AML-193 (cell line): ENCODE measurements around the gene UNC119B.

ENCODE experiments used
- DNase-seq, 2 experiments: peaks; one replicate each; lab custom pipeline; 2025; lab: John Stamatoyannopoulos, UW

Gene UNC119B

GRCh38 chr12:120739821-120740613 lies 29.8 kb downstream of the UNC119B start:
- no peak for DNase-seq

- DNase-seq, result no peak
These were observed 30.6 kb downstream of the UNC119B start for GRCh38 chr12:120740871-120741270.

DNA sequence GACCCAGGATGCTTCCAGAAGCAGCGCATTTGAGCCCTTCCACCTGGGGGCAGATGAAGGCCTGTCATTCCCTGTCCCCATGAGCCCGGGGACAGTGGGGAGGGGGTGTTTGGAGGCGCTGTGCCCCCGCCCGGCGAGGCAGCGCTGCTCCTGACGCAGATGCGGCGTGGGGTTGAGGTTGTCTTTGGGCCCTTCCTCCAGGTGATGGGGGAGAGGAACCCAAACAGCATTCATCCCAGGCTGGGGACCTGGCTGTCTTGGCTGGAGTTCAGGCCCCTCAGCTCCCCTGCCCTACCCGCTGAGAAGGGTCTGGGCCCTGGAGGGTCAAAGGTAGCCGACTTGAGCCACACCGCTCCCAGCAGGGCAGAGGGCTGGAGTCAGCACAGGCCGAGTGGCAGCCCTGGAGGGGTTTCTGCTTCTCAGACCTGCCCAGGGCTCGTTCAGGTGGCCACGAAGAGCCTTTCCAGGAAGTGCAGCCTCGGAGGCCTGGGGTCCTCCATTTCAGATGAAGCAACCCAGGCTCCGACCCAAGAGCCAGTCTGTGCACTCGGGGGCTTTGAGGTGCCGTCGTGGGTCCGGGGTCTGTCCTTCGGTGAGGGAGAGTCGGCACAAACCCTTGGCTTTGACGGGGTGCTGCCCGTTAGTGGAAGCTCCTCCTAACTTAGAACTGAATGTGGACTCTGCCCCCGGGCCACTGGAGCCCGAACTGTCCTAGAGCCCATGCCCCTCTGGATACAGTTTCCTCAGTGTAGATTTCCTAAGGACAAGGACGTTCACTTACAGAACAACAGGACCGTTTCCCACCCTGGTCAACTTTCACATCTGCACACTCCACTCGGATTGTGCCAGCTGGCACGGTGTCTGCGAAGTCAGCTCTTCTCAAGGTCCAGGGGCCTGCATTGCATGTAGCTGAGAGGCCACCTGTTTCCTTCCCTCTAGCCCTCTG lies 31.5 kb downstream of the UNC119B start:
- DNase-seq, result no peak

DNA sequence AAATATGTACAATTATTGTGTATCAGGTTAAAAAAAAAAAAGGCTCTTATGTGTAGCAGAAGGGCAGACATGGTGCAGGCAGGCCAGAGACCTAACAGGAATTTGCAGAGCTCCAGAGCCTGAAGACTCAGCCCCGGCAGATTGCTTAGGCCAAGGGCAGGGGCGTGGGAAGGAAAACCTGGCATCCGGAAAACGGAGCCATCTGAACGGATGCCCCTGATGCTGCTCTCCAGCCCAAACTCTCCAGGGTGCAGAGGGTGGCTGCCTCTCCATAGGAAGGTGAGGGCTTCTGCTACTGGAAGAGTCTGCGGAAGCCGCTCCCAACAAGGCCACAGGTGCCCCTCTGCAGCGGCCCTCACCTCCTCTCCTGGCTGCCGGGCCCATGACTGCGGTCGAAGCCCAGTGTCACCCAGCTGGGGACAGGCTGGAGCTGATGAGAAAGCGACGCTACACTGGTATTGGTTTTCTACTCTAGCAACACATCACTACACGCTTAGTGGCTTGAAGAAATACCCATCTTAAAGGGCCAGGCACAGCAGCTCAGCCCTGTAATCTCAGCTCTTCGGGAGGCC lies 34.8 kb downstream of the UNC119B start:
- DNase-seq, result no peak

- no peak for DNase-seq
These were observed 38.0 kb downstream of the UNC119B start for GRCh38 chr12:120748242-120748641.

- DNase-seq, result no peak
These were observed 39.0 kb downstream of the UNC119B start for GRCh38 chr12:120749256-120749655.

GRCh38 chr12:120750806-120751205 lies 40.5 kb downstream of the UNC119B start:
- no peak for DNase-seq

DNA sequence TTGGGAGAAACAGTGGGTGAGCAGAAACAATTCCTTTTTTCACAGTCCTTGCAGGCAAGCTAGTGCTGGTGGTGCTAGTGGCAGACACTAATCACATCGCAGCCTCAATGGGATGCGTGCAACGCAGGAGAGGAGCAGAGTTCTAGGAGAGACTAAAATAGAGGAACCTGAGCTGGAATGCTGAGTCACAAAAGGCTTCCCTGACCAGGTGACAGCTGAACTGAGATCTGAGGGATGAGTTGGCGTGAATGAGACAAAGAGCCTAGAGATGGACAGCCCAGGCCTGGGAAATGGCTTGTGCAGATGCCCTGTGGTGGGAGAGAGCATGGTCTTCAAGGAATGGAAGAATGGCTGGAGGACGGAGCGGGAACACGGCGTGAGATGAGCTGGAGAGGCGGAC lies 41.1 kb downstream of the UNC119B start:
- no peak for DNase-seq

DNA sequence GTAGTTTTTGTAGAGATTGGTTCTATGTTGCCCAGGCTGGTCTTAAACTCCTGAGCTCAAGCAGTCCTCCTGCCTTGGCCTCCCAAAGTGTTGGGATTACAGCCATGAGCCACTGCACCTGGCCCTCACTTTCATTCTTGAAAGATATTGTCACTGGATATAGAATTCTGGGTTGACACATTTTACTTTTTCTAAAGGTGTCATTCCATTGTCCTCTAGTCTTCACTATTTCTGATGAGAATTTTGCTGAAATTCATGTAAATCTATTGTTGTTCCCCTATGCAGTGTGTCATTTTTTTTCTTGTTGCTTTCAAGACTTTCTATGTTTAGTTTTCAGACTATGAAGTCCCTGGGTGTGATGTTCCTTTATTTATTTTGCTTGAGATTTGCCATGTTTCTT lies 44.5 kb downstream of the UNC119B start:
- DNase-seq, result no peak

DNA sequence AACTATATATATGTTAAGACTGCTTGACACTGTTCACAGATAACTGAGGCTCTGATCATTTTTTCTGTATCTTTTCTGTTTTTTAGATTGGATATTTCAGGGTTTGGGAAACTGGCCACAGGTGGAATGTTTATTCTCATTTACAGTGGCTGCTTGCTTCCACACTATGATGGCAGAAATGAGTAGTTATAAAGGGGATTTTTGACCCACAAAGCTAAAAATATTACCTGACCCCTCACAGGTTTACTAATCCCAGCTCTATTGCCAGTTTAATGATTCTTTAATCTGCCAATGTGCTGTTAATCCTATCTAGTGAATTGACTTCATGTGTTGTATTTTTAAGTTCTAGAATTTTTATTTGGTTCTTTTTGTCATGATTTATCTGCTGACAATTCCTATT lies 45.0 kb downstream of the UNC119B start:
- no peak for DNase-seq

GRCh38 chr12:120757226-120757742 lies 47.0 kb downstream of the UNC119B start:
- DNase-seq, result no peak

GRCh38 chr12:120757949-120758348 lies 47.7 kb downstream of the UNC119B start:
- no peak for DNase-seq

- DNase-seq, result no peak
These were observed 48.7 kb downstream of the UNC119B start for GRCh38 chr12:120758798-120759590.

GRCh38 chr12:120759591-120760348 lies 49.5 kb downstream of the UNC119B start:
- no peak for DNase-seq

- DNase-seq, result no peak
These were observed 50.3 kb downstream of the UNC119B start for GRCh38 chr12:120760349-120761254.

- no peak for DNase-seq
These were observed 51.3 kb downstream of the UNC119B start for GRCh38 chr12:120761519-120761934.

DNA sequence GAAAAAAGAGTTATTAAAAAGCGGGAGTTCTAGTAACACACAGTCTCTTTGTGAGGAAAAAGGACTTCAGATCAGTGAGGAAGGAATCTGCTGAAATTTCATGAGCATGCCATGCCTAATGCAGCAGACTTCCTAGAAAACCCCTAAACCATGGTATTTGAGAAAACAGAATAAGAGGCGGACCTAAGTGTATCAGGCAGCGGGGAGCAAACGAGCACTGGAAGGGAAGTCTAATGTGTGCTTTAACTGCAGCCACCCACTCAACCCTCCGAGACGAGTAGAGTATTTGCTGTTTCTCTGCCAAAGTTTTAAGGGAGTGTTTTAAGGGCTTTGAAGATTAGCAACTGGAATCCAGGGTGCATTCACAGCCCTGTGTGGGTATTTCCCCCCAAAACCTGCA lies 51.8 kb downstream of the UNC119B start:
- DNase-seq, result no peak

DNA sequence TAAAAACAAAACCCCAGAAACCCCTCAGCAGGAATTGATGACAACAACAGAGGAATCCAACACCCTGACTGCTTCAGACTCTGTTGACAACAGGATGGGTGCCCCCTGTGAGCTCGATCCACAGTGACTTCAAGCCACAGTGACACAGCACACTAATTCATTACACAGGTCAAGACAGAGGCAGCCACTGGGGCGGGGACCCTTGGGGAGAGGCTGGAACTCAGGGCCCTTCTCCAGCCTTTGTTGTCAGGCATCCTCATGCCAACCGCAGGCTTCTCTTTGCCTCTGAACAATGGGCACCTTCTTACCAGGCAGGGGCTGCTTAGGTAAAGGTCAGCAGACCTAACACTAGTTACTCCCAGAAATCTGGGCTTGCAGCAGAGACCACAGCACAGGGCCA lies 53.0 kb downstream of the UNC119B start:
- DNase-seq, result no peak

GRCh38 chr12:120764816-120765215 lies 54.6 kb downstream of the UNC119B start:
- no peak for DNase-seq

GRCh38 chr12:120766566-120766965 lies 56.3 kb downstream of the UNC119B start:
- no peak for DNase-seq
